ENCODE data around the gene MAP3K10.
"Not testable (repeated sequence)": the region's sequence is repeated elsewhere in the genome, so short reads cannot be mapped to it uniquely, and the experiment has no call there.

The MAP3K10 gene

DNA sequence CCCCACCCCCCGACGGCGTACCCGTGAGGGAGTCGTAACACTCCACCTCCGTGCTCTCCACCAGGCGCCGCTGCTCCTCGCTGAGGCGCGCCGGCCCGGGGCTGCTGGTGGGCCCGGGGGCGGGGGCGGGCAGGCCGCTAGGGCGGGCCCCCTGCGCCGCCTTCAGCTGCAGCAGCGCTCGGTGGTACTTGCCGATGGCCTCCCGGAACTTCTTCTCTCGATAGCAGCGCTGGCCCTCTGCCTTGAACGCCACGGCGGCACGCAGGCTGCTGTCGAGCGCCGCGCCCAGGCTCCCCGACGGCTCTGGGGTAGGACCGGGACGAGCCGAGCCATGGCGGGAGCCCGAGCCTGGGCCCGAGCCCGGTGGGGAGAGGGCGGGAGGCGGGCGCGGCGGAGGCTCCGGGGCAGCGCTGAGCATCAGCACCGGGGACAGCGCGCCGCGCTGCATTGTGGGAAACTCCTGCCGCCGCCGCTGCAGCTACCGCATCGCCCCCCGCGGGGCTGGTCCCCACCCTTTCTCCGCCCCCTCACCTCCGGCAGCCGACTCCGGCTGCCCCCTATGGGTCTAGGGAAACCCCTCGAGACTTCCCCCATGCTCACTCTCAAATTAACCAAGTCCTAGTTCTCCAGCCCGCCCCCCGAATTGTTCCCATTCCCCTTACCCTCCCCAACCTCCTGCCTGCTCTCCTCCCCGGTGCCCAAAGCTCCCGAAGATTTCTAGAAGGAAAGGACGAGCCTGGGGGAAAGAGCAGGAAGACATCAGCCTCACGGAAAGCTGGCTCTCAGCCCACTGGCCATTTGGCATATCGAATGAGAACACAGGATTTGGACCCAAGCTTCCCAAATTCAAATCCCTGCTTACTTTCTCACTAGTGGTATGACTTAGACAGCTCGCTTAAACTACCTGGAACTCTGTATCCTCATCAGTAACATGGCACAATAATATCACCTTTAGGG, 27.0 kb downstream of the MAP3K10 start, which contains the start of gene TTC9B:
Gene TTC9B, minus strand, starts transcription at position 451 of the 957 bp plus-strand sequence. Its CDS starts 3 bp downstream, at position 448.
- no peak for DNase-seq

DNA sequence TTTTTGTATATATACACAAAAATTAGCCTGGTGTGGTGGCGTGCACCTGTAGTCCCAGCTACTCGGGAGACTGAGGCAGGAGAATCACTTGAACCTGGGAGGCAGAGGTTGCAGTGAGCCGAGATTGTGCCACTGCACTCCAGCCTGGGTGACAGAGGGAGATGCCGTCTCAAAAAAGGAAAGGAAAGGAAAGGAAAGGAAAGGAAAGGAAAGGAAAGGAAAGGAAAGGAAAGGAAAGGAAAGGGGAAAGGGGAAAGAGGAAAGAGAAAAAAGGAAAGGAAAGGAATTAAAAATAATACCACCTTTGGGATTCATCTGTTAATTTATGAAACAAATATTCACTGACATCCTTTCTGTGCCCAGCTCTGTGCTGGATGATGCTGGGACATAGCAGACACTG, 27.8 kb downstream of the MAP3K10 start:
- not testable (repeated sequence) for DNase-seq

DNA sequence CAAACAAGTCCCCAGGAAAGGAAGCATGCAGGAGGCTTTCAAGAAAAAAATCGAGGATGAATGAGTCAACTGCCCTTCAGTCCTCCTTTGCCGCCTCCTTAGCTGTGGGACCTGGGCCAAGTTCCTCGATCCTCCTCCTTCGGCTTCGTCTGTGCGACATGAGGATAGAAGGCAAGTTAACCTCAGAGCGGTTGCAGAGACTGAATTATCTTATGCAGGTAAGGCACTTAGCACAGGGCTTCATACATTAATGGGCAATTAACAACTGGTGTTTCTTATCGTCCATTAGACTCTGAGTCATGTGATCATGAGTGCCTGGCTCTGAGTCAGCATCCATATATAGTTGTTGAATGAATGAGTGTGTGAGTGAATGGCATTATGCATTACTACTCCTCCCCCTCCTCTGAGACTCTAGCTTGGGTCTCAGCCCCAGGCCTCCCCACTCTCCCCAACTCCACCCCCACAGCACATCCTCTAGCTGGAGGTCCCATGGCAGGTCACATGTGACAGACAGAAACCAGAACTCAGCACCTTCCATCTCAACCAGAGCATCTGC, 28.6 kb downstream of the MAP3K10 start:
- DNase-seq, result peak; percentile 16

DNA sequence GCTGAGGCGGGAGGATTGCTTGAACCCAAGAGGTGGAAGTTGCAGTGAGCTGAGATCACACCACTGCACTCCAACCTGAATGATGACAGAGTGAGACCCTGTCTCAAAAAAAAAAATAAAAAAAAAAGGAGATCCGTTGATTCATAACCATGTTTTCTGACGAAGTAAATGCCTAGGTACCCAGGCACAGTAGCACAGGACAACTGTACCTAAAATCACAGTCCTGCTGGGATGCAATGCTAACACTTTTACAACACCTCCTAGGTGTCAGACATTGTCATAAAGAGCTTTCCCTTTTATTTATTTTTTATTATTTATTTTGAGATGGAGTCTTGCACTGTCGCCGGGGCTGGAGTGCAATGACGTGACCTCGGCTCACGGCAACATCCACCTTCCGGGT, 29.4 kb downstream of the MAP3K10 start:
- DNase-seq, result no peak

DNA sequence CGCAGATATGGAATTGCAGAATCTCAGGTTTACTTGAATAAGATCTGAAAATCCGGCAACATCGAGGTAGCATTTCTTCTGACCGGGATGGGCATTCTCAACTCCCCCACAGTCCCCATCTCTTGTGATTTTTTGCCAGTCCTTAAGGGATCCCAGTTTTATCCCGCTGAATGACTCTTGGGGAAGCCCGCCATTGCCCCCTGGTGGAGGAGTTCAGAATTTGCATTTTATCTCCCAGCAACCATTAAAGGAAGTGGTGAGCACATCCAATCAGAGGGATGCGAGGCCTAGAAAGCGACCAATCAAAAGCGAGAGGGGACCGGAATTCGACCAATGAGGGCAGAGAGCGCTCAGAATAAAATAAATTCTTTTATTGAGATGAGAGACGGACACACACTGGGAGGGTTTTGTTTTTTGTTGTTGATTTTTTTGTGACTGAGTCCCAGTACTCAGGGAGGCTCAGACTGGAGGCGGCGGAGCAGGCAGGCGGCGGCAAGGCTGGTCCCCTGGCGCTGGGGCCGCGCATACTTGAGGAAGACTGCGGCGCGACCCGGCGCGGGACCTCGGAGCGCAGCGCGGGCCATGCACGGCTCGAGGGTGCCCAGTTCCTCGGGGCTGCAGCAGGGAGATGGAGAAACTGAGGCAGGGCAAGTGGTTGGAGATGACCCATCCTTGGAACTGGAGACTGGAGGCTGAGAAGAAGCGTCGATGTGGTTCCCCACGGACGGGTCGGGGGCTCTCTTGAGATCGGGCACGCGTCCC, 30.8 kb downstream of the MAP3K10 start:
- DNase-seq, result peak; percentile 37

- DNase-seq, result no peak
Measured at GRCh38 chr19:40223135-40223822, 32.1 kb downstream of the MAP3K10 start.

- DNase-seq, result no peak
Measured at GRCh38 chr19:40224342-40225150, 33.3 kb downstream of the MAP3K10 start.

GRCh38 chr19:40225440-40226305, 34.4 kb downstream of the MAP3K10 start:
- no peak for DNase-seq

GRCh38 chr19:40228346-40228745, 37.1 kb downstream of the MAP3K10 start:
- DNase-seq, result no peak

- no peak for DNase-seq
Measured at GRCh38 chr19:40228863-40229262, 37.6 kb downstream of the MAP3K10 start.

DNA sequence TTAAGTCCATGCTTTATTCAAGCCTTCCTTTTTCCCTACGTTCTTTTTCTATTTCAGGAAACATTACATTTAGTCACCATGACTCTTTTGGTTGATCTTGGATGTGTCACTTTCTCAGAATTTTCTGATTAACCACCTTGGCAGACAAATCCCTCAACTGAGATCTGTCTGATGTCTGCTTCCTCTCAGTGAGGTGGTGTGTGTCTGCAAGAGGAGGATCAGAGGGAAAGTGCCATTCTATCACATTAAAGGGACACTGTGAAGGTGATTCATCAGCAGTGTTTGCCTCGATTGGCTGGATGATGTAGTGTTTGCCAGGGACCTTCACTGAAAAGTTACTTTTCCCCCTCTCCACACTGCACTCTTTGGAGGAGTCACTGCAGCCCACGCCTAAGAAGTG, 38.3 kb downstream of the MAP3K10 start:
- no peak for DNase-seq

DNA sequence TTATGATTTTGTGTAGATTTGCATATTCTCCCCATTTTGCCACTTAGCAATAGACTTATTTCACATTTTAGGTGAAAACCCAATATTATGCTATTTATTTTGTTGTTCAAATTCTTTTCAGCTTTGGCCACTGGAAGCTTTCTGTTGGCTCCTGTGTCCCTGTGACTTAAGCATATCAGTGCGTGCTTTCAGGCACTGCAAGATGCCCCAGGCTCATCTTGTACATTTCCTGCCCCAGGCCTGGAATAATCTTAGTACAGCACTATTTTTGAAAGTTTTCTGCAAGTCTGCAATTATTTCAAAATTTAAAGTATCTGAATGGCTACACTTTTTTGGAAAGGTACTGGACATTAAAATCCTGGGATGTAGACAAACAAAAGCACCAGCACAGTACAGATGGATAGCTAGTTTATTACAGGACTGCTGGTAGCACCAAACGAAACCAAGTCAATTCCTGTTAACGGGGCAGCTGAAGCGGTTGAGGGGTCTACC, 38.7 kb downstream of the MAP3K10 start:
- no peak for DNase-seq

DNA sequence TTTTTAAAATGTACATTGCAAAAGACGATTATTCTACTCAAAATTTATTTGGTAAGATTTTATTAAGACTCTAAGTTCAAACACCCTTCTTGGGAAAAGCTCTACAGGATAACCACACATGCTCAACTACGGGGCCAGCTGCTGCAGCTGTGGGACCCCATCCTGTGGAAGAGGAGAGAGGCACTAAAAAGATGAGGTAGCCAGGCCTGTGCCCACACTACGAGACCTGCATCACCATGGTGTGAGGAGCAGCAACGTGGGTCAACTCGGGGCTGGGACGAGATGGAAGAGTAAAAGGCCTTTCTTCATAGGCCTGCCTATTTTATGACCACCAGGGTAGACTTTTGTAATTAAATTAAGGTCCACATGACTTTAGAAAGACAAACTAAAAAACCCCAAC, 39.8 kb downstream of the MAP3K10 start:
- no peak for DNase-seq

- no peak for DNase-seq
Measured at GRCh38 chr19:40231544-40232424, 40.6 kb downstream of the MAP3K10 start.

DNA sequence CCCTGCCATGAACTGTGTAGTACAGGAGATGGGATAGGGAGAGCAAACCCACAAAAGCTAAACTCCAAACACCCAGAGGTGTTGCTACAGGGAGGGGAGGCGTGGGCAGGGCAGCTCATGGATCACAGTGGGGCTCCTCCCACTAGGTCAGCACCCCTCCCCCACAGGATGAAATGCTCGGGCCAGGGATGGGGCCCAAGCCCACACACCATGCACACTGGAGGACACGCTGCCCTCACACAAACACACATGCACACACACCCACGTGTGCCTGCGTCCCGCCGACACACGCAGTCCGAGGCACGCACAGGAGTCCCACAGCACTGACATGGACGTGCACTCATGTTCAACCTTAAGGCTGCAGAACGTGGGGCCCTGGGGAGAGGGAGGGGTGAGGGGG, 41.3 kb downstream of the MAP3K10 start:
- DNase-seq, result no peak

- DNase-seq, result no peak
Measured at GRCh38 chr19:40232949-40233810, 42.0 kb downstream of the MAP3K10 start.

GRCh38 chr19:40233811-40234389, 42.7 kb downstream of the MAP3K10 start:
- no peak for DNase-seq
